Nephron (organoid): ENCODE measurements around the gene NLRC4.

ENCODE experiments used
- H3K27ac Mint-ChIP-seq, 3 experiments: 2 replicates each; pipeline ENCODE4 v1.8.0; 2020; ENCODE audit warnings: mixed read lengths in 3 of 3, mild to moderate bottlenecking in 2 of 3, moderate library complexity in 1 of 3
- H3K27me3 Mint-ChIP-seq: 2 replicates; pipeline ENCODE4 v1.8.0; 2021; ENCODE audit warnings: low read depth, mild to moderate bottlenecking, moderate library complexity, mixed read lengths
- H3K36me3 Mint-ChIP-seq: 2 replicates; pipeline ENCODE4 v1.8.0; 2020; ENCODE audit warnings: low read depth, mixed read lengths
- H3K4me1 Mint-ChIP-seq: 2 replicates; pipeline ENCODE4 v1.8.0; 2020; ENCODE audit warnings: mixed read lengths
- H3K4me3 Mint-ChIP-seq, 3 experiments: 2 replicates each; pipeline ENCODE4 v1.8.0; 2020; ENCODE audit warnings: mild to moderate bottlenecking in 3 of 3, mixed read lengths in 3 of 3, moderate library complexity in 2 of 3
- H3K9me3 Mint-ChIP-seq: 2 replicates; pipeline ENCODE4 v1.8.0; 2020; ENCODE audit warnings: mixed read lengths
- TF ChIP-seq, protein P1 (sequence below), 3 experiments: fragments of 200-600 bp; sonication (generic); IDR thresholded peaks; one replicate each; pipeline ENCODE4 v1.5.0; 2021; ENCODE audit warnings: antibody characterized with exemption in 3 of 3; ENCODE audit not compliant: unreplicated experiment in 3 of 3

Gene NLRC4

DNA sequence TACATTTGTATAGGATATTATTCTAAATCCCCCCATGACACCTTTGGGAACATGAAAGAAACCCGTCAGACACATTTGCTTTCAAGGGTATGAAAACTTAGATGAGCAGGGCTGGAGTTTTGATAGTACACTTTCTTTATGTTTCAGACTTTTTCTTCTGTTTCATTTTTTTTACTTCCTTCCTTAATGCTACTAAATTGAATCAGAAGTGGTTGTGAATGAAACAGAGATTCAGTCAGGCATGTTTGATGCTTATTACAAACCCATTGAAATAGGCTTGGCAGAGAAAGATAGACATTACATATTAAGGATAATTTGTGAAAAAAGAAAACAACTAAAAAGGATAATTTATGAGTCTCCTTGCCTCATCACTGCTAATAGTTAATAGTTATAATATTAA is 72.3 kb downstream of the NLRC4 start:
- Mint-ChIP-seq H3K4me1 (no peaks in the 10 kb centered on the region), H3K27ac (no peak overlapping the region), H3K4me3 (no peak overlapping the region), H3K27me3 (no peaks in the 10 kb centered on the region), H3K9me3 (no peaks in the 10 kb centered on the region), H3K36me3 (peaks cover 25% of the 10 kb centered on the region)
- TF ChIP-seq, protein P1, sequence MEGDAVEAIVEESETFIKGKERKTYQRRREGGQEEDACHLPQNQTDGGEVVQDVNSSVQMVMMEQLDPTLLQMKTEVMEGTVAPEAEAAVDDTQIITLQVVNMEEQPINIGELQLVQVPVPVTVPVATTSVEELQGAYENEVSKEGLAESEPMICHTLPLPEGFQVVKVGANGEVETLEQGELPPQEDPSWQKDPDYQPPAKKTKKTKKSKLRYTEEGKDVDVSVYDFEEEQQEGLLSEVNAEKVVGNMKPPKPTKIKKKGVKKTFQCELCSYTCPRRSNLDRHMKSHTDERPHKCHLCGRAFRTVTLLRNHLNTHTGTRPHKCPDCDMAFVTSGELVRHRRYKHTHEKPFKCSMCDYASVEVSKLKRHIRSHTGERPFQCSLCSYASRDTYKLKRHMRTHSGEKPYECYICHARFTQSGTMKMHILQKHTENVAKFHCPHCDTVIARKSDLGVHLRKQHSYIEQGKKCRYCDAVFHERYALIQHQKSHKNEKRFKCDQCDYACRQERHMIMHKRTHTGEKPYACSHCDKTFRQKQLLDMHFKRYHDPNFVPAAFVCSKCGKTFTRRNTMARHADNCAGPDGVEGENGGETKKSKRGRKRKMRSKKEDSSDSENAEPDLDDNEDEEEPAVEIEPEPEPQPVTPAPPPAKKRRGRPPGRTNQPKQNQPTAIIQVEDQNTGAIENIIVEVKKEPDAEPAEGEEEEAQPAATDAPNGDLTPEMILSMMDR (IDR thresholded peaks at IDR 0.05; ENCODE audit: unreplicated experiment in 3 of 3): no peak

GRCh38 chr2:32189011-32189410 is 75.7 kb downstream of the NLRC4 start:
- Mint-ChIP-seq H3K27ac (no peak overlapping the region), H3K36me3 (peaks cover 39% of the 10 kb centered on the region)

DNA sequence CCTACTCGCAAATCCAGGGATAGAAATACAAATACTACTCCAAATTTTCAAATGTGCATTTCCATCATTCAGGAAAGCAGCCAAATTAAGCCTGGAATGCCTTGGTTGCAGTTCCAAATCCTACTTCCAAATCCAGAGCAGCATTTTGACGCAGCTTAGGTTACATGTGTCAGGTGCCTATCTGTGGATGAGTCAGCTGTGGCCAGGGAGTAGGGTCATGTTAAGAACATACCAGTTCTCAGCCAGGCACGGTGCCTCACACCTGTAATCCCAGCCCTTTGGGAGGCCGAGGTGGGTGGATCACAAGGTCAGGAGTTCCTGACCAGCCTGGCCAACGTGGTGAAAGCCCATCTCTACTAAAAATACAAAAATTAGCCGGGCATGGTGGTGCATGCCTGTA is 82.0 kb downstream of the NLRC4 start:
- TF ChIP-seq, protein P1 (IDR thresholded peaks at IDR 0.05; ENCODE audit: unreplicated experiment in 3 of 3): no peak
- H3K27me3 Mint-ChIP-seq: no peaks in the 10 kb centered on the region
- H3K27ac Mint-ChIP-seq: no peak overlapping the region
- no peaks in the 10 kb centered on the region for H3K4me1 Mint-ChIP-seq
- H3K9me3 Mint-ChIP-seq: no peaks in the 10 kb centered on the region
- H3K36me3 Mint-ChIP-seq: peaks cover 35% of the 10 kb centered on the region
- H3K4me3 Mint-ChIP-seq: no peak overlapping the region

More at GRCh38 chr2:32189011-32189410, 75.7 kb downstream of the NLRC4 start:
- TF ChIP-seq, protein P1 (IDR thresholded peaks at IDR 0.05; ENCODE audit: unreplicated experiment in 3 of 3): no peak
- no peak overlapping the region for H3K4me3 Mint-ChIP-seq
- H3K4me1 Mint-ChIP-seq: no peaks in the 10 kb centered on the region
- H3K9me3 Mint-ChIP-seq: no peaks in the 10 kb centered on the region
- no peaks in the 10 kb centered on the region for H3K27me3 Mint-ChIP-seq
